Testis (tissue), 3 donors: ENCODE results near the gene KLHL29. TPM values are rescaled to one million over a fixed set of nuclear protein-coding genes. Genes with fewer than 3 reads are reported as not detected.

Source experiments
- DNase-seq: peaks from one replicate; pipeline ENCODE4 v3.0.0-alpha.2; 2019
- H3K27ac ChIP-seq, 2 donors: fragments of 200-600 bp; sonication (generic); one replicate each; pipeline ENCODE4 v1.5.1; 2019
- H3K27me3 ChIP-seq: fragments of 200-600 bp; sonication (generic); one replicate; pipeline ENCODE4 v1.5.1; 2019
- H3K36me3 ChIP-seq: fragments of 200-600 bp; sonication (generic); one replicate; pipeline ENCODE4 v1.5.1; 2017; ENCODE audit warnings: low read depth; ENCODE audit errors: missing control alignments
- H3K4me1 ChIP-seq: fragments of 200-600 bp; sonication (generic); one replicate; pipeline ENCODE4 v1.5.1; 2019
- H3K4me3 ChIP-seq, 2 donors: fragments of 200-600 bp; sonication (generic); one replicate each; pipeline ENCODE4 v1.5.1; 2017 to 2019
- H3K9me3 ChIP-seq: fragments of 200-600 bp; sonication (generic); one replicate; pipeline ENCODE4 v1.5.1; 2017
- CTCF ChIP-seq, 3 experiments: fragments of 450-650 bp in 2 of 3; fragments of 200-600 bp in 1 of 3; sonication (generic) in 1 of 3; IDR thresholded peaks; one replicate each; pipeline ENCODE4 v1.5.1; 2016 to 2019; ENCODE audit warnings: antibody characterized with exemption in 3 of 3, mild to moderate bottlenecking in 2 of 3, moderate library complexity in 1 of 3
- POLR2A ChIP-seq: fragments of 450-650 bp; IDR thresholded peaks from one replicate; pipeline ENCODE4 v1.6.1; 2017; ENCODE audit warnings: antibody characterized with exemption, mild to moderate bottlenecking, moderate library complexity
- whole genome bisulfite sequencing, 2 donors: methylation state at CpG; one replicate each; pipeline ENCODE4 v1.1.5; 2018; 5-methylcytosine and 5-hydroxymethylcytosine counted together
- intact Hi-C: fragments of 100-400 bp; cut with DNase I; formaldehyde crosslinking; loops from one replicate; pipeline ENCODE4 v1.15.1; 2023; ENCODE audit warnings: low total_unique reads
- polyA plus RNA-seq: library from polyadenylated mRNA; stranded (reverse); fragments of 350-450 nt; fragmentation: Illumina TruSeq; extraction: RNeasy Lipid Tissue Mini Kit (QIAGEN cat#74804); gene quantifications from one replicate; pipeline ENCODE4 v1.2.3, GENCODE V29; 2014; ENCODE audit warnings: low read depth, low replicate concordance; ENCODE audit not compliant: insufficient read depth
- total RNA-seq, 2 donors: library from RNA; depleted of rRNA; stranded (reverse); fragments of >200 nt; gene quantifications; one replicate each; pipeline ENCODE4 v1.2.3, GENCODE V29; 2016

Gene KLHL29
- total and polyA plus RNA-seq, 3 donors from 2014 or later: 3.3 to 10.9 (median 7.9) TPM

- intact Hi-C loops: no loop called here
- H3K4me3 ChIP-seq: no peak overlapping the region
- no peak overlapping the region for H3K27ac ChIP-seq
- H3K27me3 ChIP-seq: no peaks in the 10 kb centered on the region
- H3K36me3 ChIP-seq: no peaks in the 10 kb centered on the region
- H3K4me1 ChIP-seq: no peaks in the 10 kb centered on the region
- 87 to 93% methylated on average over 30 to 31 of the region's 31 CpGs for WGBS, 2 donors
- TF ChIP-seq POLR2A: no peak
- TF ChIP-seq CTCF (IDR thresholded peaks at IDR 0.05): no peak
- DNase-seq: no peak
- H3K9me3 ChIP-seq: no peaks in the 10 kb centered on the region
Observed at GRCh38 chr2:23423062-23423872, 38.3 kb downstream of the KLHL29 start.

GRCh38 chr2:23423873-23424680, 39.1 kb downstream of the KLHL29 start:
- Histone ChIP-seq H3K27me3 (no peaks in the 10 kb centered on the region), H3K4me3 (no peak overlapping the region), H3K4me1 (no peaks in the 10 kb centered on the region), H3K9me3 (no peaks in the 10 kb centered on the region), H3K36me3 (no peaks in the 10 kb centered on the region), H3K27ac (no peak overlapping the region)
- intact Hi-C loops: no loop called here
- TF ChIP-seq POLR2A: no peak
- no peak for TF ChIP-seq CTCF (IDR thresholded peaks at IDR 0.05)
- 84 to 88% methylated on average over 16 of the region's 16 CpGs for WGBS, 2 donors
- DNase-seq: no peak

GRCh38 chr2:23425338-23425871, 40.4 kb downstream of the KLHL29 start:
- Histone ChIP-seq H3K36me3 (no peaks in the 10 kb centered on the region), H3K27me3 (no peaks in the 10 kb centered on the region), H3K27ac (no peak overlapping the region), H3K4me3 (no peak overlapping the region), H3K4me1 (no peaks in the 10 kb centered on the region), H3K9me3 (no peaks in the 10 kb centered on the region)
- intact Hi-C loops: no loop called here
- DNase-seq: no peak
- 76 to 95% methylated on average over 5 to 9 of the region's 9 CpGs for WGBS, 2 donors
- TF ChIP-seq CTCF (IDR thresholded peaks at IDR 0.05) (no peak), POLR2A (no peak)

GRCh38 chr2:23425885-23426262, 40.9 kb downstream of the KLHL29 start:
- H3K9me3 ChIP-seq: no peaks in the 10 kb centered on the region
- H3K36me3 ChIP-seq: no peaks in the 10 kb centered on the region
- no peaks in the 10 kb centered on the region for H3K4me1 ChIP-seq
- 90 to 98% methylated on average over 3 of the region's 3 CpGs for WGBS, 2 donors
- no peak for DNase-seq
- H3K27me3 ChIP-seq: no peaks in the 10 kb centered on the region
- TF ChIP-seq POLR2A: no peak
- H3K4me3 ChIP-seq: no peak overlapping the region
- intact Hi-C loops: no loop called here
- H3K27ac ChIP-seq: no peak overlapping the region

GRCh38 chr2:23426263-23426905, 41.4 kb downstream of the KLHL29 start:
- Histone ChIP-seq H3K4me1 (no peaks in the 10 kb centered on the region), H3K27me3 (no peaks in the 10 kb centered on the region), H3K36me3 (no peaks in the 10 kb centered on the region), H3K9me3 (no peaks in the 10 kb centered on the region), H3K4me3 (no peak overlapping the region), H3K27ac (no peak overlapping the region)
- TF ChIP-seq POLR2A: no peak
- TF ChIP-seq CTCF (IDR thresholded peaks at IDR 0.05): no peak
- intact Hi-C loops: no loop called here
- 71 to 74% methylated on average over 12 of the region's 12 CpGs for WGBS, 2 donors
- DNase-seq: peak; percentile 23
